ENCODE results near the gene EIF3J. TPM values are rescaled to one million over a fixed set of nuclear protein-coding genes. Genes with fewer than 3 reads are reported as not detected.

Gene EIF3J
- total and polyA plus RNA-seq, 2 of the 4 experiments (the other 2 are of a cell fraction): 51.6 to 59.9 TPM

DNA sequence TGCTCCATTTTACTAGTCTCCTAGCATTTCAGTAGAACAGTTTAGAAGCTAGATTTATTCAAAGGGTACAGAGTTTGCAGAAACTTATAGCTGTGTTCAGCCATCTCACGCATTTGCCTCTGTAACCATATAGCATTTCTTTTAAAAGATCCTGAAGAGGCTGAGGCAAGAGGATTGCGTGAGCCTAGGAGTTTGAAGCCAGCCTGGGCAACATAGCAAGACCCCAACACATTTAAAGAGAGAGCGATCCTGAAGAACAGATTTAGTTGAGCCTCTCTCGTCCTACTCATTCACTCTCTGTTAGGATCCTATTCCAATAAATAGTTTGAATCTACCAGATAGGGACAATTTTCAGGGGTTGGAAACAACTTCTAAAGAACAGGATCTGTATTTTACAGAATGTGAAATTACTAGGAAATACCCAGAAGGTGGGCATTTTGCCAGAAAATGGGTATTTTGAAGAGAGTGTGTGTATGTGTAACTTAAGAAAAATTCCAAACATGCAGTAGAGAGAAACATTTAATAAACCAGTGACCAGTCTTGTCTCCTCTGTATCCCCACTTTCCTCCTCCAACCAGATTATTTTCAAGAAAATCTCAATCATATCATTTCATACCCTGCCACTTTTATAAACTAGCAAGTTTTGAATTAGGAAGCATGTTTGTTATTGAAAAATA lies 4.5 kb downstream of the EIF3J start:
- Histone ChIP-seq H3K27me3 (ENCODE audit: control insufficient read depth, insufficient read depth, low read length) (no peaks in the 10 kb centered on the region), H3K4ac (ENCODE audit: low read depth, low read length) (peak overlapping the region; percentile 68), H2BK15ac (ENCODE audit: low read depth, low read length) (peak overlapping the region; percentile 59; the same call in 2 of the 3 replicates), H2BK5ac (ENCODE audit: low read depth, low read length, poor library complexity, severe bottlenecking) (peak overlapping the region; percentile 93), H3K4me1 (ENCODE audit: control insufficient read depth, insufficient read depth, low read length) (peaks cover 17% of the 10 kb centered on the region), H3K4me3 (ENCODE audit: insufficient read depth, low read depth, low read length) (no peak overlapping the region), H3K4me2 (ENCODE audit: low read depth, low read length) (peak overlapping the region; percentile 86), H3K56ac (ENCODE audit: extremely low read depth, insufficient read depth, low read length) (no peak overlapping the region; the same call in 1 of the 2 replicates), H2AK9ac (replicated peaks; ENCODE audit: low read depth, low read length, poor library complexity) (no peak overlapping the region), H4K20me1 (ENCODE audit: insufficient read depth, low read length) (peaks cover 39% of the 10 kb centered on the region), H2AK5ac (ENCODE audit: low read depth, low read length) (peak overlapping the region; percentile 78), H3K27ac (ENCODE audit: insufficient read depth, low read length) (peak overlapping the region; percentile 83; the same call in 1 of the 2 replicates), H2BK20ac (ENCODE audit: low read depth, low read length) (peak overlapping the region; percentile 69), H3K9me1 (ENCODE audit: insufficient read depth, low read length) (peaks cover 11% of the 10 kb centered on the region; the same call in 1 of the 2 replicates), H4K5ac (ENCODE audit: low read depth, low read length) (peak overlapping the region; percentile 82), H3K9ac (ENCODE audit: low read depth, low read length) (no peak overlapping the region), H3K9me3 (ENCODE audit: control insufficient read depth, insufficient read depth, low read length) (no peaks in the 10 kb centered on the region), H3K14ac (replicated peaks; ENCODE audit: low read depth, low read length) (peak overlapping the region; percentile 53), H4K8ac (ENCODE audit: low read depth in 2 of 2, low read length in 2 of 2) (peak overlapping the region in 1 of 2 experiments; percentile 47; a peak in 2 of 4 replicates), H2AFZ (replicated peaks; ENCODE audit: low read length, poor library complexity) (no peak overlapping the region), H2BK120ac (ENCODE audit: low read depth, low read length) (peak overlapping the region; percentile 72), H3K36me3 (ENCODE audit: control insufficient read depth, insufficient read depth, low read length) (peaks cover 6% of the 10 kb centered on the region), H3K18ac (ENCODE audit: low read depth, low read length) (peak overlapping the region; percentile 91; the same call in 1 of the 2 replicates), H4K91ac (ENCODE audit: insufficient read depth, low read depth, low read length) (peak overlapping the region; percentile 74), H3K79me1 (ENCODE audit: low read depth in 1 of 2, low read length in 2 of 2) (peaks cover 9 to 41% of the 10 kb centered on the region in 2 experiments; a peak in 3 of 4 replicates), H3K23ac (ENCODE audit: low read depth, low read length) (peak overlapping the region; percentile 80)
- ChIA-PET CTCF (no interaction called here), POLR2A (ENCODE audit: unreplicated experiment) (no interaction called here)
- in situ Hi-C loops (cut with MboI; ENCODE audit: low sequenced_read_pairs) (no loop called here), intact Hi-C loops (cut with micrococcal nuclease) (no loop called here), dilution Hi-C loops (cut with HindIII; ENCODE audit: low sequenced_read_pairs, unreplicated experiment) (no loop called here)
- BruUV-seq (replicated peaks): no TSS peak
- peak; percentile 90 for DNase-seq
- peak; percentile 20 for ATAC-seq (ENCODE audit: low read depth)
- no peak for TF ChIP-seq CHD1 (IDR thresholded peaks at IDR 0.05; ENCODE audit: low read depth, low read length)
- TF ChIP-seq RCOR1 (IDR thresholded peaks at IDR 0.05; ENCODE audit: insufficient replicate concordance, low read length): no peak
- no peak for TF ChIP-seq NFE2L2 (IDR thresholded peaks at IDR 0.05; ENCODE audit: low read depth, low read length)
- no CpG with 5 or more reads among the region's 4 CpGs for WGBS, 2 experiments (ENCODE audit: extremely low coverage in 2 of 2, insufficient read length in 1 of 2)
